NCI-H128 (cell line): Measurements from ENCODE around the gene ZNF592.
"Not testable (repeated sequence)": the region's sequence is repeated elsewhere in the genome, so short reads cannot be mapped to it uniquely, and the experiment has no call there.

Experiments
- DNase-seq: peaks from one replicate; lab custom pipeline; 2025; ENCODE audit not compliant: unreplicated experiment; lab: John Stamatoyannopoulos, UW

Gene ZNF592, protein sequence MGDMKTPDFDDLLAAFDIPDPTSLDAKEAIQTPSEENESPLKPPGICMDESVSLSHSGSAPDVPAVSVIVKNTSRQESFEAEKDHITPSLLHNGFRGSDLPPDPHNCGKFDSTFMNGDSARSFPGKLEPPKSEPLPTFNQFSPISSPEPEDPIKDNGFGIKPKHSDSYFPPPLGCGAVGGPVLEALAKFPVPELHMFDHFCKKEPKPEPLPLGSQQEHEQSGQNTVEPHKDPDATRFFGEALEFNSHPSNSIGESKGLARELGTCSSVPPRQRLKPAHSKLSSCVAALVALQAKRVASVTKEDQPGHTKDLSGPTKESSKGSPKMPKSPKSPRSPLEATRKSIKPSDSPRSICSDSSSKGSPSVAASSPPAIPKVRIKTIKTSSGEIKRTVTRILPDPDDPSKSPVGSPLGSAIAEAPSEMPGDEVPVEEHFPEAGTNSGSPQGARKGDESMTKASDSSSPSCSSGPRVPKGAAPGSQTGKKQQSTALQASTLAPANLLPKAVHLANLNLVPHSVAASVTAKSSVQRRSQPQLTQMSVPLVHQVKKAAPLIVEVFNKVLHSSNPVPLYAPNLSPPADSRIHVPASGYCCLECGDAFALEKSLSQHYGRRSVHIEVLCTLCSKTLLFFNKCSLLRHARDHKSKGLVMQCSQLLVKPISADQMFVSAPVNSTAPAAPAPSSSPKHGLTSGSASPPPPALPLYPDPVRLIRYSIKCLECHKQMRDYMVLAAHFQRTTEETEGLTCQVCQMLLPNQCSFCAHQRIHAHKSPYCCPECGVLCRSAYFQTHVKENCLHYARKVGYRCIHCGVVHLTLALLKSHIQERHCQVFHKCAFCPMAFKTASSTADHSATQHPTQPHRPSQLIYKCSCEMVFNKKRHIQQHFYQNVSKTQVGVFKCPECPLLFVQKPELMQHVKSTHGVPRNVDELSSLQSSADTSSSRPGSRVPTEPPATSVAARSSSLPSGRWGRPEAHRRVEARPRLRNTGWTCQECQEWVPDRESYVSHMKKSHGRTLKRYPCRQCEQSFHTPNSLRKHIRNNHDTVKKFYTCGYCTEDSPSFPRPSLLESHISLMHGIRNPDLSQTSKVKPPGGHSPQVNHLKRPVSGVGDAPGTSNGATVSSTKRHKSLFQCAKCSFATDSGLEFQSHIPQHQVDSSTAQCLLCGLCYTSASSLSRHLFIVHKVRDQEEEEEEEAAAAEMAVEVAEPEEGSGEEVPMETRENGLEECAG (N-terminal part only)

GRCh38 chr15:84748274-84749110, at the start of gene ZNF592:
ZNF592 (plus strand) TSS chr15:84748592; CDS start chr15:84782676, 34,084 bp downstream.
- DNase-seq, result no peak

GRCh38 chr15:84699538-84700191, 48.7 kb upstream of the ZNF592 start:
- no peak for DNase-seq

DNA sequence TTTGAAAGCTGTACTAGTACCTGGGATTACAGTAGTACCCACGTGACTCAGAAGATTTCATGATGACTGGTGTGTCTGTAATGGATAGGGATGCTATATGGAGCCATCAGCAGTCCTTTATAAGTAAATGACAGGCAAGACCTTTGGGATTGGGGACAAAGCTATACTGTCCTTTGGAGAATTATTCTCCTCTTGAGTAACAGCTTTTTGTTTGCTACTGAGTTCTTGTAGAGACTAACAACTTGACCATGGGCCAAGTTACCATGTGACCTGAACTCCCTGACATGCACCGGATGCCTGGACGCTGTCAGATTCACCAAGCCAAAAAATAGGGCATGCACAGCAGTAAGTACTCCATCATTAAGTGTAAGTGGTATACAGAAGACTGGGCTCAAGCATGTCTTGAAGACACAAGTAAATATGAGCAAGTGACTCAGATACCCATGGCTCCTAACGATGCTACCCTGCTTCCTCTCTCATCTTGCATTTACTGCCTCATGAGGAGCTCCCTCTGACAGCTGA, 45.4 kb upstream of the ZNF592 start:
- DNase-seq, result no peak

- DNase-seq, result no peak
Measured at GRCh38 chr15:84703808-84704207, 44.6 kb upstream of the ZNF592 start.

DNA sequence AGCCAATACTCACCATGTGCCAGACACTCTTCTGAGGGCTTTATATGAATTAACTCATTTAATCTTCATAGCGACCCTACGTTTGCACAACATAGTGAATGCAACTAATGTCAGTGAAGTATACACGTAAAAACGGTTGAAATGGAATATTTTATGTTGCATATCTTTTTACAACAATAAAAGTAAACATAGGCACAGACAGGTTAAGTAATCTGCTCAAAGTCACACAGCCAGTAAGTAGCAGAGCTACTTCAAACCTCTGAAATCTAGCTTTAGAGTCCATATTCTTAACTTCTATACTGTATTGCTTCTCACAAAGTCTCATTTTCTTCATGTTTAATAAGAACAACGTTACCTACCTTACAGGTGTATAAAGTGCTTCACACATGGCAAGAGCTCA, 34.0 kb upstream of the ZNF592 start:
- DNase-seq, result no peak

GRCh38 chr15:84714821-84715220, 33.6 kb upstream of the ZNF592 start:
- DNase-seq, result no peak

GRCh38 chr15:84715441-84716035, 32.9 kb upstream of the ZNF592 start:
- DNase-seq, result no peak

DNA sequence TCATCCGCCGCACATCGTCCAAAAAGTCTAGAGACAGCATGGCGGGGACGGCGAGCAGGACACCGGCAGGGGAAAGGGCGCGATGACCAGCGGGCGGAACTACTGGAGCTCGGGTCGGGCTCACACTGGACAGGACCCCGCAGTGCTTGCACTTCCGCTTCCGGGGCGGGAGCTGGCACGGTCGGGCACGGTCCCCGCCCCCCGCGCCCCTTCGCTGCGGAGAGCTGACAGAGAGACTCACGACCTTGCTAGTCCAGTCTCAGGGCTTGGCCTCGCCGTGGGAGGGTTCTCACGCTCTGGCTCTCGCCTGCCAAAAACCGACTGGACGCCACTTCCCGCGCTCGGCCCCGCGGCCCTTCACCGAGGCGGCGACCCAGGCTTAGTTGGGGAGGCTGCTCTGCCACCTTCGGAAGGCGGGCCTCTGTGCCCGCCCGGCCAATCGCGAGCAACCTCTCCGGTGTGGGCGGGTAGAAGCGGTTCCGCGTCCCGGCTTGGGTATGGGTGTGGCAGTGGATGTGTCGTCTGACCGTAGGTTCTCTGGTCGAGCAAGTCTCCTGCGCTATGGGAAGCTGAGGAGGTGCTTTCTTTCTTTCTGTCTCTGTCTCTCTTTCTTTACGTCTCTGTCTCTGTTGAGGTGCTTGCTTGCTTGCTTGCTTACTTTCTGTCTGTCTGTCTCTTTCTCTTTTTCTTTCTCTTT, 32.2 kb upstream of the ZNF592 start, which contains the start of gene SEC11A:
Gene SEC11A (minus strand): TSS at position 104 of the 697 bp plus-strand sequence. CDS start 64 bp downstream, at position 40.
- peak; percentile 56 for DNase-seq

DNA sequence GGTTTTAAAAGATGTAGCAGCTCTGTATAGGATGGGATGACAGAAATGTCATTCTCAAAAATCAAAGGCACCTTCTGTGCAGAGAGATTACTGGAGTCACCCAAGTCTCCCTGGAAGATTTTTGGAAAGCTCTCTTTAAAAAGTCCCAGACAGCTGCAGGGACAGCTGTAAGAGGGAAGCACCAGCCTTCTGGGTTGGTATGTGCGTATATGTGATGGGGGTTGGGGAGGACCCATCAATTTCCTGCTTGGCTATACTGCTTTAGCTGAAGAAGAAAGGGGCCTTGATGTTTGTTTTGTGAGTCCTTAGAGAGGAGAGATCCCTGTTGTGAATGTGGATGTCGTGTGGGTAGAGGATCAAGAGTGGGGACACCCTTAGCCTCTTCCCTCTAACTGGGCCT, 27.0 kb upstream of the ZNF592 start:
- DNase-seq, result no peak

DNA sequence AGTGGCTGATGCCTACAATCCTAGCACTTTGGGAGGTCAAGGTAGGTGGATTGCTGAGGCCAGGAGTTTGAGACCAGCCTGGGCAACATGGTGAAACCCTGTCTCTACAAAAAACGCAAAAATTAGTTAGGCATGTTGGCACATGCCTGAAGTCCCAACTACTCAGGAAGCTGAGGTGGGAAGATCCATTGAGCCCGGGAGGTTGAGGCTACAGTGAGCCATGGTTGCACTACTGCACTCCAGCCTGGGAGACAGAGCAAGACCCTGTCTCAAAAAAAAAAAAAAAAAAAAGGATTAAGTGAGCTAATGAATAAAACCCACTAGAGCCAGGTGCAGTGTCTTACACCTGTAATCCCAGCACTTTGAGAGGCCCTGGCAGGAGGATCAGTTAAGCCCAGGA, 25.8 kb upstream of the ZNF592 start:
- DNase-seq, result no peak

DNA sequence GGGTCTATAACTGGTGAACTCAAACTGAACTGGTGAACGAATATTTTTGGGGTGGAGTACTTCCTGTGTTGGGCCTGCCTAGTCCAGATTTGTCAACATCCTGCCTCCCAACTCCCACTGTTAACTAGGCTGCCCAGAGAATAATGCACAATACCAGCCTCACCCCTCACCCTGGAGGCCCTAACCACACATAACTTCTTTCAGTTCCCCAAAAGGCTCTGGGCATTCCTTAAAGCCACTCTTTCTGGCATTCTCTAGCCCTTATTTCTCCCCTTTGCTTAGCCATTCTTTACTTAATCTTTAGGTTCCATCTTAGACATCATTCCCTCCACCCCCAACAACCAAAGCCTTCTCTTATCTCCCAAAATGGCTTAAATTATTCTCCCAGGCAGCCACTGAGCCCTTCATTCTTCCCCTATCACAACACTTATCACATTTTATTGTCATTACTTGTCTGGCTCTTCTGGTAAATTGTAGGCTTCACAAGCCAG, 23.3 kb upstream of the ZNF592 start:
- no peak for DNase-seq

- DNase-seq, result no peak
Measured at GRCh38 chr15:84727429-84727828, 21.0 kb upstream of the ZNF592 start.

DNA sequence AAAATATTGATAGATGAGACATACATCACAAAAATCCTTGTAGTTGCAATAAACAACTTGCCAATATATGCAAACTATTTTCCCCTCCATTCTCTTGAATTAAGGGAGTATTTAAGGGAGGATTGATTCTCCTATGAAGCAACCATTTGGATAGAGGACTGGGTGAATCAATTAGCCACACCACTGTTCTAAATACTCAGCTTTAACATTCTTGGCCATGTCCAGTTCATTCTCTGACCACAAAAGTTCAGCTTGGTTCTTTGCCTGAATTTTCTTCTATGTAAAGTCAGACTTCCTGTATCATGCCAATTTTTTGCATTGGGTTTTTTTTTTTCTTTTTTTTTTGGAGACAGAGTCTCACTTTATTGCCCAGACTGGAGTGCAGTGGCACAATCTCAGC, 16.6 kb upstream of the ZNF592 start:
- no peak for DNase-seq

DNA sequence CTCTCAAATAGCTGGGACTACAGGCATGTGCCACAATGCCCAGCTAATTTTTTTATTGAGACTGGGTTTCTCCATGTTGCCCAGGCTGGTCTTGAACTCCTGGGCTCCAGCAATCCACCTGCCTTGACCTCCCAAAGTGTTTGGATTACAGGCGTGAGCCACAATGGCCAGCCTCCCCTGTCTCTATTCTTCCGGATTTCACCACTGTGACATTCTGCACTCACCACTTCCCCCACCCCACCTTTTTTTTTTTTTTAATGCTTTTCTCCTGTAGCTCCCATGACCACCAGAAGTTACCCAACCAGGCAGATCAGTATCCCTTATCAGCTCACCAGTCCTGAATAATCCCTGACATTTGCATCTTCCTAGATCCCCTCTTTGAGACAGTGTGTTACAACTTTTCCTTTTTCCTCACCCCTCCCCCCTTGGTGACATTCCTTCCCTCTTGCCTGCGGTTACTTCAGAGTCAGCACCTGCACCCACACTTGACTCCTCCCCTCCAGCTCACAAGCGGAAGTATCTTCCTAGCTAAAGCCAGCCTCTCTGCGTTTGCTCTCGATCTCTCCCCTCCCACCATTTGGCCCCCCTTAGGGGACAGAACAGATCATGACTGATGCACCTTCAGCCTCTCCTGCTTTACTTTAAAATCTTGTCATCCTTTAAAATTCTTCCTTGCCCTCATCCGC, 13.5 kb upstream of the ZNF592 start:
- no peak for DNase-seq

DNA sequence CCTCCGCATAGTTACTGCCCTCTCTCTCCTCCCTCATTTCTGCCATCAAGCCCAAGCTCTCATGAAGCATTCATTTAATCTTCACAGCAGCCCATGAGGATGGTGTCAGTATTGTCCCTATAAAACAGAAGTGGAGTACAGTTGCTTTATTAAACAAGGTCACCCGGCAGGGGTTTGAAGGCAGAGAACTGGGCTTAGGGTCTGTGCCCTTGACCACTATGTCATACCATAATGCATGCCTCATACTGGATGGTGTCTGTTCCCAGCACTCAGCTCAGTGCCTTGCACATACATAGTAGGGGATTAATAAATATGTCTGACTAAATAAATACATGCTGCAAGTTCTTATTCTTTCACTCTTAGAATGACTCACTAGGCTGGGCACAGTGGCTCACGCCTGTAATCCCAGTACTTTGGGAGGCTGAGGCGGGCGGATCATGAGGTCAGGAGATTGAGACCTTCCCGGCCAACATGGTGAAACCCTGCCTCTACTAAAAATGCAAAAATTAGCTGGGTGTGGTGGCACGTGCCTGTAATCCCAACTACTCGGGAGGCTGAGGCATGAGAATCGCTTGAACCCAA, 12.8 kb upstream of the ZNF592 start:
- DNase-seq, result not testable (repeated sequence)

DNA sequence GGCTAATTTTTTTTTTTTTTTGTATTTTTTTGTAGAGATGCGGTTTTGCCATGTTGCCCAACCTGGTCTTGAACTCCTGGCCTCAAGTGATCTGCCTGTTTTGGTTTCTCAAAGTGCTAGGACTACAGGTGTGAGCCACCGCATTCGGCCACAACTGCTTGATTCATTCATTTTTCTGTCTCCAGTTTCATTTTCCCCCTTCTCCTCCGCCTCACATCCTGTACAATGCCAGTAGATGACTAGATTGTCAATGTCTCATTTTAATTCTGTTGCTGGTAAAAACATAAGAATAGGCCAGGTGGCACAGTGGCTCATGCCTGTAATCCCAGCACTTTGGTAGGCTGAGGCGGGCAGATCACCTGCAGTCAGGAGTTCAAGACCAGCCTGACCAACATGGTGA, 12.0 kb upstream of the ZNF592 start:
- DNase-seq, result no peak

GRCh38 chr15:84737005-84737404, 11.4 kb upstream of the ZNF592 start:
- no peak for DNase-seq
